ENCODE measurements around the gene SULF2.

The SULF2 gene

GRCh38 chr20:47648943-47649342 lies 136.3 kb downstream of the SULF2 start:
- DNase-seq (ENCODE audit: low read depth in 2 of 2): no peak

GRCh38 chr20:47647994-47648393 lies 137.3 kb downstream of the SULF2 start:
- DNase-seq (ENCODE audit: low read depth in 2 of 2): no peak

- DNase-seq (ENCODE audit: low read depth in 2 of 2): no peak
Measured at GRCh38 chr20:47645632-47646031, 139.6 kb downstream of the SULF2 start.

GRCh38 chr20:47642624-47643023 lies 142.7 kb downstream of the SULF2 start:
- DNase-seq (ENCODE audit: low read depth in 2 of 2): no peak

GRCh38 chr20:47642118-47642517 lies 143.2 kb downstream of the SULF2 start:
- DNase-seq (ENCODE audit: low read depth in 2 of 2): no peak

- DNase-seq (ENCODE audit: low read depth in 2 of 2): no peak
Measured at GRCh38 chr20:47638851-47639250, 146.4 kb downstream of the SULF2 start.

GRCh38 chr20:47635256-47635655 lies 150.0 kb downstream of the SULF2 start:
- DNase-seq (ENCODE audit: low read depth in 2 of 2): no peak

GRCh38 chr20:47631078-47631477 lies 154.2 kb downstream of the SULF2 start:
- no peak for DNase-seq (ENCODE audit: low read depth in 2 of 2)

- DNase-seq (ENCODE audit: low read depth in 2 of 2): no peak
Measured at GRCh38 chr20:47629907-47630306, 155.4 kb downstream of the SULF2 start.

- DNase-seq (ENCODE audit: low read depth in 2 of 2): no peak
Measured at GRCh38 chr20:47627540-47627939, 157.7 kb downstream of the SULF2 start.

GRCh38 chr20:47623206-47623605 lies 162.1 kb downstream of the SULF2 start:
- no peak for DNase-seq (ENCODE audit: low read depth in 2 of 2)

GRCh38 chr20:47622118-47622665 lies 163.1 kb downstream of the SULF2 start:
- DNase-seq (ENCODE audit: low read depth in 2 of 2): no peak

- DNase-seq (ENCODE audit: low read depth in 2 of 2): no peak
Measured at GRCh38 chr20:47620808-47621805, 164.2 kb downstream of the SULF2 start.

- no peak for DNase-seq (ENCODE audit: low read depth in 2 of 2)
Measured at GRCh38 chr20:47618479-47618878, 166.8 kb downstream of the SULF2 start.

- DNase-seq (ENCODE audit: low read depth in 2 of 2): no peak
Measured at GRCh38 chr20:47614703-47615309, 170.5 kb downstream of the SULF2 start.

- no peak for DNase-seq (ENCODE audit: low read depth in 2 of 2)
Measured at GRCh38 chr20:47612670-47613069, 172.6 kb downstream of the SULF2 start.

GRCh38 chr20:47611785-47612184 lies 173.5 kb downstream of the SULF2 start:
- no peak for DNase-seq (ENCODE audit: low read depth in 2 of 2)

- DNase-seq (ENCODE audit: low read depth in 2 of 2): no peak
Measured at GRCh38 chr20:47610945-47611250, 174.4 kb downstream of the SULF2 start.

- peak; percentile 58 to 78 for DNase-seq (ENCODE audit: low read depth in 2 of 2)
Measured at GRCh38 chr20:47610247-47610944, 174.9 kb downstream of the SULF2 start.

GRCh38 chr20:47609001-47609400 lies 176.3 kb downstream of the SULF2 start:
- no peak for DNase-seq (ENCODE audit: low read depth in 2 of 2)
